H1 (cell line): ENCODE data around the gene FHIT. TPM values are rescaled to one million over a fixed set of nuclear protein-coding genes. Genes with fewer than 3 reads are reported as not detected.
A peak's percentile ranks its signal among the peaks of the same experiment; 100 is the strongest.

Experiments
- CTCF ChIA-PET: fragments of 300-600 bp; sonication (Branson Sonifier 250); formaldehyde crosslinking; loops from one replicate; lab custom pipeline; 2021; ENCODE audit not compliant: partially characterized antibody; lab: Charles Lee
- POLR2A ChIA-PET: fragments of 300-600 bp; sonication (Branson Sonifier 250); formaldehyde crosslinking; loops from one replicate; lab custom pipeline; 2021; ENCODE audit warnings: inconsistent platforms; ENCODE audit not compliant: partially characterized antibody; lab: Charles Lee
- DNase-seq, 2 experiments: peaks; one replicate each; pipeline versions ENCODE4 v3.0.0 to v3.0.0-alpha.2; 2010 to 2022; ENCODE audit warnings: low spot score in 2 of 2, low read depth in 1 of 2, mixed read lengths in 1 of 2
- FAIRE-seq: peaks from 2 replicates; lab custom pipeline; 2011; peaks lifted over from hg19 to GRCh38; lab: Jason Lieb, UNC
- H2AFZ ChIP-seq: 2 replicates; pipeline ENCODE4 v1.8.1; 2012; ENCODE audit warnings: low read length, inconsistent platforms
- H2AK5ac ChIP-seq: 2 replicates; pipeline ENCODE4 v1.6.1; 2013; ENCODE audit warnings: low read depth, low read length
- H2BK120ac ChIP-seq: replicated peaks from 2 replicates; pipeline ENCODE3; 2013; ENCODE audit warnings: low read depth, low read length, inconsistent platforms
- H2BK12ac ChIP-seq: 2 replicates; pipeline ENCODE4 v1.6.1; 2013; ENCODE audit warnings: low read depth, low read length
- H2BK15ac ChIP-seq: 2 replicates; pipeline ENCODE4 v1.6.1; 2013; ENCODE audit warnings: low read length
- H2BK20ac ChIP-seq: 2 replicates; pipeline ENCODE4 v1.6.1; 2013; ENCODE audit warnings: low read length
- H2BK5ac ChIP-seq: 2 replicates; pipeline ENCODE4 v1.6.1; 2013; ENCODE audit warnings: low read depth, low read length
- H3K14ac ChIP-seq: 2 replicates; pipeline ENCODE4 v1.6.1; 2013; ENCODE audit warnings: inconsistent platforms; ENCODE audit not compliant: insufficient read length
- H3K18ac ChIP-seq: 2 replicates; pipeline ENCODE4 v1.6.1; 2013; ENCODE audit warnings: low read length; ENCODE audit errors: extremely low read depth
- H3K23ac ChIP-seq: 2 replicates; pipeline ENCODE4 v1.6.1; 2013; ENCODE audit warnings: inconsistent platforms; ENCODE audit not compliant: insufficient read length
- H3K23me2 ChIP-seq: 2 replicates; pipeline ENCODE4 v1.6.1; 2013; ENCODE audit warnings: low read depth, low read length
- H3K27ac ChIP-seq: 2 replicates; pipeline ENCODE4 v1.6.1; 2011; ENCODE audit warnings: low read depth, low read length, inconsistent platforms
- H3K27me3 ChIP-seq, 4 experiments: replicated peaks in 1 of 4; 1 replicate in 1 of 4; 2 replicates in 3 of 4; pipeline versions ENCODE4 v1.6.1 to v1.8.1; 2011 to 2013; ENCODE audit warnings: low read length in 3 of 4, mild to moderate bottlenecking in 3 of 4, inconsistent platforms in 2 of 4, mixed read lengths in 2 of 4, moderate library complexity in 1 of 4; ENCODE audit not compliant: control insufficient read depth in 3 of 4, insufficient read depth in 3 of 4; ENCODE audit errors: extremely low read depth in 1 of 4
- H3K36me3 ChIP-seq, 4 experiments: 2 replicates each; pipeline versions ENCODE4 v1.6.1 to v1.8.1; 2011 to 2013; ENCODE audit warnings: mild to moderate bottlenecking in 4 of 4, low read length in 3 of 4, moderate library complexity in 2 of 4, control low read depth in 1 of 4, inconsistent platforms in 1 of 4; ENCODE audit not compliant: insufficient read depth in 4 of 4, control insufficient read depth in 2 of 4
- H3K4ac ChIP-seq: replicated peaks from 2 replicates; pipeline ENCODE3; 2013; ENCODE audit warnings: low read length, low read depth, mixed read lengths, inconsistent platforms; ENCODE audit not compliant: insufficient read length
- H3K4me1 ChIP-seq, 4 experiments: replicated peaks in 1 of 4; 1 replicate in 1 of 4; 2 replicates in 3 of 4; pipeline versions ENCODE4 v1.6.1 to v1.8.1; 2011 to 2013; ENCODE audit warnings: low read length in 3 of 4, inconsistent platforms in 2 of 4, mixed read lengths in 1 of 4; ENCODE audit not compliant: insufficient read depth in 4 of 4, control insufficient read depth in 3 of 4
- H3K4me2 ChIP-seq, 2 experiments: 2 replicates each; pipeline versions ENCODE4 v1.6.1 to v1.8.1; 2011 to 2013; ENCODE audit warnings: low read depth in 2 of 2, low read length in 2 of 2, control low read depth in 1 of 2, inconsistent platforms in 1 of 2, mild to moderate bottlenecking in 1 of 2; ENCODE audit not compliant: insufficient read depth in 1 of 2
- H3K4me3 ChIP-seq, 4 experiments: fragments of 200-600, 300-600 bp in 1 of 4; sonication (generic), shearing (Covaris generic), sonication (Bioruptor Twin) in 1 of 4; 2 replicates each; pipeline versions ENCODE4 v1.5.1 to v1.8.1; 2011 to 2016; ENCODE audit warnings: low read length in 4 of 4, low read depth in 3 of 4, control low read depth in 2 of 4, inconsistent platforms in 2 of 4, mild to moderate bottlenecking in 2 of 4, mixed read lengths in 1 of 4, moderate library complexity in 1 of 4; ENCODE audit not compliant: insufficient read depth in 2 of 4; ENCODE audit errors: extremely low read depth in 1 of 4
- H3K56ac ChIP-seq: replicated peaks from 2 replicates; pipeline ENCODE3; 2013; ENCODE audit warnings: low read depth, mild to moderate bottlenecking, mixed read lengths, low read length, inconsistent platforms; ENCODE audit not compliant: insufficient read length
- H3K79me1 ChIP-seq: 2 replicates; pipeline ENCODE4 v1.6.1; 2013; ENCODE audit warnings: low read depth, low read length, control low read depth
- H3K79me2 ChIP-seq, 2 experiments: 2 replicates each; pipeline versions ENCODE4 v1.6.1 to v1.8.1; 2012 to 2013; ENCODE audit warnings: low read length in 2 of 2, mild to moderate bottlenecking in 2 of 2, inconsistent platforms in 1 of 2; ENCODE audit not compliant: insufficient read depth in 2 of 2, control insufficient read depth in 1 of 2
- H3K9ac ChIP-seq, 4 experiments: replicated peaks in 1 of 4; 1 replicate in 1 of 4; 2 replicates in 3 of 4; pipeline versions ENCODE4 v1.6.1 to v1.8.1; 2011 to 2013; ENCODE audit warnings: low read depth in 3 of 4, low read length in 3 of 4, control low read depth in 2 of 4, mild to moderate bottlenecking in 2 of 4, moderate library complexity in 2 of 4, inconsistent platforms in 1 of 4; ENCODE audit errors: extremely low read depth in 1 of 4
- H3K9me3 ChIP-seq, 2 experiments: 2 replicates each; pipeline versions ENCODE4 v1.6.1 to v1.8.1; 2012 to 2013; ENCODE audit warnings: mild to moderate bottlenecking in 2 of 2, moderate library complexity in 2 of 2, control low read depth in 1 of 2, inconsistent platforms in 1 of 2, low read depth in 1 of 2, low read length in 1 of 2, mixed read lengths in 1 of 2; ENCODE audit not compliant: insufficient read depth in 2 of 2
- H4K20me1 ChIP-seq, 2 experiments: replicated peaks in 1 of 2; 2 replicates each; pipeline versions ENCODE3 to v1.8.1; 2011 to 2013; ENCODE audit warnings: inconsistent platforms in 2 of 2, low read length in 2 of 2, mild to moderate bottlenecking in 1 of 2; ENCODE audit not compliant: insufficient read depth in 2 of 2, control insufficient read depth in 1 of 2
- H4K5ac ChIP-seq: 2 replicates; pipeline ENCODE4 v1.6.1; 2013; ENCODE audit warnings: low read length, low read depth, mixed read lengths, inconsistent platforms; ENCODE audit not compliant: insufficient read length
- H4K8ac ChIP-seq: 2 replicates; pipeline ENCODE4 v1.8.0; 2013; ENCODE audit warnings: mild to moderate bottlenecking, moderate library complexity, low read length, inconsistent platforms; ENCODE audit not compliant: insufficient read depth; ENCODE audit errors: extremely low read depth
- H4K91ac ChIP-seq: replicated peaks from 2 replicates; pipeline ENCODE3; 2013; ENCODE audit warnings: low read length, mixed read lengths, inconsistent platforms; ENCODE audit not compliant: insufficient read length
- ASH2L ChIP-seq: fragments of 200-600, 300-600 bp; sonication (generic); IDR thresholded peaks from one replicate; pipeline ENCODE4 v1.7.1; 2017; ENCODE audit warnings: low read length
- CREB1 ChIP-seq: IDR thresholded peaks from 2 replicates; pipeline ENCODE4 v1.6.1; 2012; ENCODE audit warnings: inconsistent platforms
- KDM5A ChIP-seq: fragments of 200-600 bp; IDR thresholded peaks from 2 replicates; pipeline ENCODE4 v1.7.1; 2012; ENCODE audit warnings: mild to moderate bottlenecking, low read length, inconsistent platforms, mixed read lengths
- RAD21 ChIP-seq, 2 experiments: IDR thresholded peaks in 1 of 2; conservative IDR thresholded peaks in 1 of 2; 2 replicates each; pipeline ENCODE4 v1.6.1; 2011; ENCODE audit warnings: low read depth in 2 of 2, low read length in 2 of 2, improper control_type of control experiment in 1 of 2, inconsistent platforms in 1 of 2, mild to moderate bottlenecking in 1 of 2, moderate library complexity in 1 of 2
- RXRA ChIP-seq: IDR thresholded peaks from 2 replicates; pipeline ENCODE4 v1.6.1; 2011; ENCODE audit warnings: low read depth, mild to moderate bottlenecking, low read length, moderate library complexity; ENCODE audit not compliant: insufficient read depth
- SP1 ChIP-seq: IDR thresholded peaks from 2 replicates; pipeline ENCODE4 v1.6.1; 2011; ENCODE audit warnings: low read depth, low read length
- WGBS, 2 experiments: shearing (Covaris generic) in 1 of 2; methylation state at CpG; one replicate each; pipeline versions ENCODE4 v1.1.6 to v1.1.7; 2013 to 2015; ENCODE audit warnings: low lambda C conversion rate in 2 of 2, mixed read lengths in 2 of 2, inconsistent platforms in 1 of 2, low coverage in 1 of 2, missing lambda C conversion rate in 1 of 2; ENCODE audit not compliant: insufficient replicate concordance in 2 of 2, insufficient coverage in 1 of 2, insufficient read length in 1 of 2; ENCODE audit errors: extremely low coverage in 1 of 2, missing lambda C conversion rate in 1 of 2; 5-methylcytosine and 5-hydroxymethylcytosine counted together
- polyA plus RNA-seq, 7 experiments: library from polyadenylated mRNA; depleted of rRNA in 3 of 7; stranded (reverse) in 5 of 7; unstranded in 2 of 7; fragments of >200 nt in 5 of 7; fragments of 200-250 nt in 2 of 7; gene quantifications; 1 replicate in 5 of 7; 2 replicates in 1 of 7; 4 replicates in 1 of 7; pipeline versions ENCODE4 v1.2.1 to v1.2.3, GENCODE V29; 2011 to 2013; ENCODE audit warnings: missing spikeins in 2 of 7, mixed read lengths in 2 of 7
- total RNA-seq: library from RNA; stranded (reverse); fragmentation: NEBNext Ultra II Directional; extraction: Animal tissue kit (Norgen Biotek cat#: 25700); gene quantifications from 2 replicates; pipeline ENCODE4 v1.2.1, GENCODE V29; 2021
- TF ChIP-seq, protein P1 (sequence below), 3 experiments: IDR thresholded peaks; 1 replicate in 2 of 3; 2 replicates in 1 of 3; pipeline versions ENCODE4 v1.5.1 to v1.6.1; 2011; ENCODE audit warnings: low read length in 3 of 3, mild to moderate bottlenecking in 3 of 3, inconsistent platforms in 2 of 3, low read depth in 1 of 3, moderate library complexity in 1 of 3; ENCODE audit not compliant: insufficient read depth in 1 of 3; ENCODE audit errors: control extremely low read depth in 1 of 3

Gene FHIT
- total and polyA plus RNA-seq, 2 of the 8 experiments (the other 6 are each of a cell fraction or from before 2014, with no cell fraction given) = 1.2 to 3.2 TPM

DNA sequence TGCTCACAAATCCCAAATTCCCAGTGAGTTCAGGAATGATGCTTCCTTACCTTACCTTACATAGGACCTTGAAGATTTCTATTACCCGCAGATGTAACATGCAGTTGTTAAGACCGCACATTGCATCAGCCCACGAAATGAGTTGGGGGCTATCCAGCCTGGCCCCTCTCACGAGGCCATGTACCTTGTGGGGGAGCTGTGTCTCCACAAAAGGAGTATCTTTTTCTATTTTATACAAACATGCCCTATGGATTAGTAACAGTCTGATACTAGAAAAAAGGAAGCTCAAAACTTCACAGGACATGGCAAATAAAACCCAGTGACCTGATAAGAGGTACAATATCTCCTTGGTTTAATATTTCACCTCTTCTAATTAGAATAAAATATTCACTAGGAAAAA is 1114.7 kb downstream of the FHIT start:
- H3K56ac ChIP-seq = no peak overlapping the region
- H4K8ac ChIP-seq = no peak overlapping the region
- DNase-seq (no peak), FAIRE-seq (no peak)
- no peak overlapping the region for H2BK15ac ChIP-seq
- no peak overlapping the region for H2BK20ac ChIP-seq
- H3K9ac ChIP-seq = no peak overlapping the region
- no peak overlapping the region for H3K23ac ChIP-seq
- no peaks in the 10 kb centered on the region for H3K79me1 ChIP-seq
- no peak overlapping the region for H2BK120ac ChIP-seq
- no peak for TF ChIP-seq RXRA
- no peak for TF ChIP-seq SP1
- TF ChIP-seq KDM5A = no peak
- TF ChIP-seq RAD21 (IDR thresholded peaks at IDR 0.05 in 1 of 2, conservative IDR thresholded peaks at IDR 0.05 in 1 of 2; ENCODE audit: low read depth in 2 of 2, low read length in 2 of 2) = peak; percentile 43 to 55
- TF ChIP-seq, protein P1, sequence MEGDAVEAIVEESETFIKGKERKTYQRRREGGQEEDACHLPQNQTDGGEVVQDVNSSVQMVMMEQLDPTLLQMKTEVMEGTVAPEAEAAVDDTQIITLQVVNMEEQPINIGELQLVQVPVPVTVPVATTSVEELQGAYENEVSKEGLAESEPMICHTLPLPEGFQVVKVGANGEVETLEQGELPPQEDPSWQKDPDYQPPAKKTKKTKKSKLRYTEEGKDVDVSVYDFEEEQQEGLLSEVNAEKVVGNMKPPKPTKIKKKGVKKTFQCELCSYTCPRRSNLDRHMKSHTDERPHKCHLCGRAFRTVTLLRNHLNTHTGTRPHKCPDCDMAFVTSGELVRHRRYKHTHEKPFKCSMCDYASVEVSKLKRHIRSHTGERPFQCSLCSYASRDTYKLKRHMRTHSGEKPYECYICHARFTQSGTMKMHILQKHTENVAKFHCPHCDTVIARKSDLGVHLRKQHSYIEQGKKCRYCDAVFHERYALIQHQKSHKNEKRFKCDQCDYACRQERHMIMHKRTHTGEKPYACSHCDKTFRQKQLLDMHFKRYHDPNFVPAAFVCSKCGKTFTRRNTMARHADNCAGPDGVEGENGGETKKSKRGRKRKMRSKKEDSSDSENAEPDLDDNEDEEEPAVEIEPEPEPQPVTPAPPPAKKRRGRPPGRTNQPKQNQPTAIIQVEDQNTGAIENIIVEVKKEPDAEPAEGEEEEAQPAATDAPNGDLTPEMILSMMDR (IDR thresholded peaks at IDR 0.05; ENCODE audit: control extremely low read depth in 1 of 3, insufficient read depth in 1 of 3, low read depth in 1 of 3, low read length in 3 of 3) = peak in 1 of 3 experiments; percentile 20; a peak in 2 of 4 replicates
- no peak for TF ChIP-seq ASH2L
- no peak for TF ChIP-seq CREB1
- H3K36me3 ChIP-seq = no peaks in the 10 kb centered on the region
- no peak overlapping the region for H2BK5ac ChIP-seq
- POLR2A ChIA-PET = no interaction called here
- no peak overlapping the region for H3K4me3 ChIP-seq
- no peak overlapping the region for H2AFZ ChIP-seq
- H3K4me2 ChIP-seq = no peak overlapping the region
- H2AK5ac ChIP-seq = no peak overlapping the region
- H3K4me1 ChIP-seq = peaks cover 0 to 3% (median under 1%) of the 10 kb centered on the region in 4 experiments; a peak in 2 of 7 replicates
- no peaks in the 10 kb centered on the region for H3K23me2 ChIP-seq
- H3K9me3 ChIP-seq = no peaks in the 10 kb centered on the region
- no peak overlapping the region for H4K5ac ChIP-seq
- CTCF ChIA-PET = interaction anchor here (0.7 to 1.0 kb wide), 3 partner anchors 14 to 49 kb away, joined by 3 read pairs; no protein-coding TSS in a partner anchor
- H2BK12ac ChIP-seq = no peak overlapping the region
- H3K4ac ChIP-seq = no peak overlapping the region
- no peaks in the 10 kb centered on the region; a peak in 1 of 7 replicates for H3K27me3 ChIP-seq
- WGBS, 2 experiments = 90% methylated on average over 4 of the region's 4 CpGs; no CpG with 5 or more reads in 1 of the 2 experiments
- no peak overlapping the region for H3K27ac ChIP-seq
- H3K79me2 ChIP-seq = no peaks in the 10 kb centered on the region
- H4K20me1 ChIP-seq = no peaks in the 10 kb centered on the region
- no peak overlapping the region for H3K18ac ChIP-seq
- H4K91ac ChIP-seq = no peak overlapping the region
- no peak overlapping the region for H3K14ac ChIP-seq
